Measurements from ENCODE around the gene SEMA4B. TPM values are rescaled to one million over a fixed set of nuclear protein-coding genes. Genes with fewer than 3 reads are reported as not detected.
A peak's percentile ranks its signal among the peaks of the same experiment; 100 is the strongest.

SEMA4B gene
- total and polyA plus RNA-seq, 2 donors (not counting 1 experiment from before 2014, with no cell fraction given) = 285 to 336 TPM

- H3K27me3 Mint-ChIP-seq = no peaks in the 10 kb centered on the region
- ChIA-PET POLR2A (interaction anchor here (3.0 to 10.5 kb wide), 2 partner anchors 11 to 16 kb away, joined by 7 to 150 read pairs; no protein-coding TSS in a partner anchor), CTCF (interaction anchor here (0.7 to 3.3 kb wide), 4 partner anchors 11 to 45 kb away, joined by 3 to 17 read pairs (median 10); no protein-coding TSS in a partner anchor)
- H3K27ac Mint-ChIP-seq = peak overlapping the region; percentile 79
- no peak for ATAC-seq (ENCODE audit: low read depth)
- TF ChIP-seq EZH2 (IDR thresholded peaks at IDR 0.05; ENCODE audit: borderline replicate concordance, insufficient read depth, low read depth, low read length, poor library complexity, severe bottlenecking) = no peak
- TF ChIP-seq CTCF (IDR thresholded peaks at IDR 0.05) = no peak
- Histone ChIP-seq H3K79me2 (ENCODE audit: control insufficient read depth, insufficient read depth, low read length) (peaks cover 100% of the 10 kb centered on the region), H3K36me3 (replicated peaks in 1 of 2; ENCODE audit: control extremely low read depth in 1 of 2, control insufficient read depth in 1 of 2, extremely low read depth in 1 of 2, insufficient read depth in 2 of 2, low read length in 1 of 2) (peaks cover 2 to 91% of the 10 kb centered on the region in 2 experiments), H4K20me1 (ENCODE audit: control insufficient read depth, insufficient read depth, low read length, poor library complexity, severe bottlenecking) (peaks cover 92% of the 10 kb centered on the region), H3K27ac (ENCODE audit: low read length in 2 of 2) (peak overlapping the region in 1 of 2 donors; percentile 55), H3K9ac (ENCODE audit: low read length) (no peak overlapping the region), H3K4me3 (ENCODE audit: control extremely low read depth in 1 of 5, extremely low read depth in 1 of 5, insufficient read depth in 1 of 5, low read depth in 2 of 5, low read length in 4 of 5) (no peak overlapping the region), H2AFZ (ENCODE audit: insufficient read depth, low read depth, low read length, poor library complexity, severe bottlenecking) (no peak overlapping the region), H3K4me1 (ENCODE audit: control insufficient read depth in 2 of 2, insufficient read depth in 2 of 2, low read length in 2 of 2) (peaks cover 93 to 100% of the 10 kb centered on the region in 2 donors), H3K4me2 (replicated peaks; ENCODE audit: low read depth, low read length, poor library complexity, severe bottlenecking) (no peak overlapping the region), H3K27me3 (replicated peaks in 1 of 4; ENCODE audit: control extremely low read depth in 1 of 4, control insufficient read depth in 3 of 4, insufficient read depth in 4 of 4, low read length in 3 of 4) (no peaks in the 10 kb centered on the region), H3K9me3 (ENCODE audit: control extremely low read depth in 1 of 3, control insufficient read depth in 2 of 3, insufficient read depth in 1 of 3, low read length in 2 of 3) (no peaks in the 10 kb centered on the region)
- no peak for DNase-seq
- WGBS (ENCODE audit: insufficient coverage) = no CpG with 5 or more reads among the region's 6 CpGs
- no peaks in the 10 kb centered on the region for H3K9me3 Mint-ChIP-seq (ENCODE audit: insufficient read depth)
- peaks cover 97% of the 10 kb centered on the region for H3K4me1 Mint-ChIP-seq
- H3K4me3 Mint-ChIP-seq = peak overlapping the region; percentile 26
- intact Hi-C loops (cut with micrococcal nuclease) = no loop called here
These were observed 6.1 kb downstream of the SEMA4B start for GRCh38 chr15:90207252-90207651.

GRCh38 chr15:90208356-90208755 lies 7.2 kb downstream of the SEMA4B start:
- H2AFZ ChIP-seq (ENCODE audit: insufficient read depth, low read depth, low read length, poor library complexity, severe bottlenecking) = no peak overlapping the region
- H3K4me3 Mint-ChIP-seq = peak overlapping the region; percentile 76
- peaks cover 97% of the 10 kb centered on the region for H3K4me1 Mint-ChIP-seq
- H3K27ac Mint-ChIP-seq = peak overlapping the region; percentile 90
- H3K79me2 ChIP-seq (ENCODE audit: control insufficient read depth, insufficient read depth, low read length) = peaks cover 100% of the 10 kb centered on the region
- intact Hi-C loops (cut with micrococcal nuclease) = no loop called here
- CTCF ChIA-PET = interaction anchor here (0.7 to 1.8 kb wide), 6 partner anchors 10 to 85 kb away, joined by 3 to 10 read pairs (median 4); partner anchors contain the start of genes CIB1 and GDPGP1
- H4K20me1 ChIP-seq (ENCODE audit: control insufficient read depth, insufficient read depth, low read length, poor library complexity, severe bottlenecking) = peaks cover 81% of the 10 kb centered on the region
- 97% methylated on average over 5 of the region's 6 CpGs for WGBS (ENCODE audit: insufficient coverage)
- H3K4me2 ChIP-seq (replicated peaks; ENCODE audit: low read depth, low read length, poor library complexity, severe bottlenecking) = no peak overlapping the region
- no peak overlapping the region for H3K4me3 ChIP-seq (ENCODE audit: control extremely low read depth in 1 of 5, extremely low read depth in 1 of 5, insufficient read depth in 1 of 5, low read depth in 2 of 5, low read length in 4 of 5)
- H3K9me3 Mint-ChIP-seq (ENCODE audit: insufficient read depth) = no peaks in the 10 kb centered on the region
- H3K27ac ChIP-seq (ENCODE audit: low read length in 2 of 2) = peak overlapping the region in 1 of 2 donors; percentile 14
- POLR2A ChIA-PET = interaction anchor here (10.5 kb wide), 1 partner anchor 17 kb away, joined by 150 read pairs; no protein-coding TSS in a partner anchor
- H3K27me3 ChIP-seq (replicated peaks in 1 of 4; ENCODE audit: control extremely low read depth in 1 of 4, control insufficient read depth in 3 of 4, insufficient read depth in 4 of 4, low read length in 3 of 4) = no peaks in the 10 kb centered on the region
- H3K4me1 ChIP-seq (ENCODE audit: control insufficient read depth in 2 of 2, insufficient read depth in 2 of 2, low read length in 2 of 2) = peaks cover 93 to 100% of the 10 kb centered on the region in 2 donors
- DNase-seq = no peak
- H3K9me3 ChIP-seq (ENCODE audit: control extremely low read depth in 1 of 3, control insufficient read depth in 2 of 3, insufficient read depth in 1 of 3, low read length in 2 of 3) = no peaks in the 10 kb centered on the region
- no peak for TF ChIP-seq EZH2 (IDR thresholded peaks at IDR 0.05; ENCODE audit: borderline replicate concordance, insufficient read depth, low read depth, low read length, poor library complexity, severe bottlenecking)
- no peak for ATAC-seq (ENCODE audit: low read depth)
- no peaks in the 10 kb centered on the region for H3K27me3 Mint-ChIP-seq
- no peak overlapping the region for H3K9ac ChIP-seq (ENCODE audit: low read length)
- H3K36me3 ChIP-seq (replicated peaks in 1 of 2; ENCODE audit: control extremely low read depth in 1 of 2, control insufficient read depth in 1 of 2, extremely low read depth in 1 of 2, insufficient read depth in 2 of 2, low read length in 1 of 2) = peaks cover 2 to 91% of the 10 kb centered on the region in 2 experiments
